Gastrocnemius medialis (tissue), 4 donors: ENCODE data around the gene WDR20. TPM values are rescaled to one million over a fixed set of nuclear protein-coding genes. Genes with fewer than 3 reads are reported as not detected.
"Not testable (repeated sequence)": the region's sequence is repeated elsewhere in the genome, so short reads cannot be mapped to it uniquely, and the experiment has no call there.

Experiments
- ATAC-seq, 2 donors: fragments of 150-250 bp; one replicate each; pipeline ENCODE4 v1.9.1; 2016
- DNase-seq, 2 donors: peaks; one replicate each; pipeline ENCODE4 v3.0.0-alpha.2; 2019
- H3K27ac ChIP-seq, 4 donors: fragments of 200-600 bp; sonication (generic); 1 replicate in 1 of 4; 2 replicates in 3 of 4; pipeline ENCODE4 v1.5.1; 2016 to 2018; ENCODE audit warnings: mild to moderate bottlenecking in 2 of 4, moderate library complexity in 1 of 4
- H3K27me3 ChIP-seq, 3 donors: fragments of 200-600 bp; sonication (generic) in 2 of 3; 1 replicate in 1 of 3; 2 replicates in 2 of 3; pipeline versions ENCODE4 v1.5.1 to v1.6.0; 2016 to 2019; ENCODE audit warnings: mild to moderate bottlenecking in 1 of 3, moderate library complexity in 1 of 3
- H3K36me3 ChIP-seq, 2 donors: fragments of 200-600 bp; sonication (generic) in 1 of 2; one replicate each; pipeline ENCODE4 v1.5.1; 2017 to 2018
- H3K4me1 ChIP-seq, 2 donors: fragments of 200-600 bp; sonication (generic) in 1 of 2; one replicate each; pipeline ENCODE4 v1.5.1; 2016 to 2017; ENCODE audit warnings: mild to moderate bottlenecking in 2 of 2
- H3K4me3 ChIP-seq, 4 donors: fragments of 200-600 bp; sonication (generic) in 3 of 4; 1 replicate in 1 of 4; 2 replicates in 3 of 4; pipeline ENCODE4 v1.5.1; 2016 to 2019; ENCODE audit warnings: mild to moderate bottlenecking in 2 of 4
- H3K9me3 ChIP-seq, 3 donors: fragments of 200-600 bp; sonication (generic) in 2 of 3; 1 replicate in 1 of 3; 2 replicates in 2 of 3; pipeline ENCODE4 v1.5.1; 2016 to 2019
- CTCF ChIP-seq, 5 experiments: fragments of 450-650 bp in 3 of 5; fragments of 200-600 bp in 2 of 5; sonication (generic) in 2 of 5; IDR thresholded peaks in 4 of 5; conservative IDR thresholded peaks in 1 of 5; 1 replicate in 4 of 5; 2 replicates in 1 of 5; pipeline ENCODE4 v1.5.1; 2016 to 2019; ENCODE audit warnings: antibody characterized with exemption in 5 of 5, mild to moderate bottlenecking in 3 of 5, moderate library complexity in 3 of 5
- POLR2A ChIP-seq, 2 donors: fragments of 450-650 bp; IDR thresholded peaks; one replicate each; pipeline ENCODE4 v1.6.1; 2017; ENCODE audit warnings: antibody characterized with exemption in 2 of 2, mild to moderate bottlenecking in 2 of 2, moderate library complexity in 2 of 2
- in situ Hi-C, 4 donors: fragments of 200-750 bp; cut with MboI; loops; one replicate each; pipeline versions ENCODE4 v1.15.0 to v1.8.0; 2017; ENCODE audit warnings: low sequenced_read_pairs in 4 of 4
- intact Hi-C: fragments of 100-400 bp; cut with DNase I; formaldehyde crosslinking; loops from one replicate; pipeline ENCODE4 v1.15.1; 2023; ENCODE audit warnings: low total_unique reads
- total RNA-seq, 4 donors: library from RNA; depleted of rRNA; stranded (reverse); fragments of >200 nt; gene quantifications; one replicate each; pipeline versions ENCODE4 v1.1.0 to v1.2.3, GENCODE V29; 2016

Gene WDR20
- total RNA-seq, 4 donors from 2014 or later = 18.1 to 49.7 (median 21.0) TPM

- H3K27me3 ChIP-seq = no peaks in the 10 kb centered on the region
- no peaks in the 10 kb centered on the region for H3K4me1 ChIP-seq
- no peak overlapping the region for H3K4me3 ChIP-seq
- TF ChIP-seq POLR2A (IDR thresholded peaks at IDR 0.05) (no peak), CTCF (IDR thresholded peaks at IDR 0.05 in 4 of 5, conservative IDR thresholded peaks at IDR 0.05 in 1 of 5) (no peak)
- DNase-seq (no peak), ATAC-seq (no peak)
- H3K9me3 ChIP-seq = no peaks in the 10 kb centered on the region
- intact Hi-C loops (no loop called here), in situ Hi-C loops (no loop called here)
- no peak overlapping the region for H3K27ac ChIP-seq
- no peaks in the 10 kb centered on the region for H3K36me3 ChIP-seq
Measured at GRCh38 chr14:102241147-102241546, 101.5 kb downstream of the WDR20 start.

- H3K36me3 ChIP-seq, H3K27ac ChIP-seq, H3K4me1 ChIP-seq, H3K27me3 ChIP-seq, ATAC-seq, intact Hi-C loops, H3K9me3 ChIP-seq, DNase-seq, in situ Hi-C loops, H3K4me3 ChIP-seq: not testable (repeated sequence)
Measured at GRCh38 chr14:102243795-102244194, 104.1 kb downstream of the WDR20 start.

GRCh38 chr14:102246071-102246470, 106.4 kb downstream of the WDR20 start:
- no peak for DNase-seq
- TF ChIP-seq POLR2A (IDR thresholded peaks at IDR 0.05) = no peak
- no peak for TF ChIP-seq CTCF (IDR thresholded peaks at IDR 0.05 in 4 of 5, conservative IDR thresholded peaks at IDR 0.05 in 1 of 5)
- no peaks in the 10 kb centered on the region for H3K36me3 ChIP-seq
- intact Hi-C loops = no loop called here
- no peak overlapping the region for H3K4me3 ChIP-seq
- no peak overlapping the region for H3K27ac ChIP-seq
- no peaks in the 10 kb centered on the region for H3K4me1 ChIP-seq
- no peaks in the 10 kb centered on the region for H3K27me3 ChIP-seq
- ATAC-seq = no peak
- in situ Hi-C loops = no loop called here
- H3K9me3 ChIP-seq = no peaks in the 10 kb centered on the region

- in situ Hi-C loops = no loop called here
- intact Hi-C loops = no loop called here
- Histone ChIP-seq H3K27me3 (no peaks in the 10 kb centered on the region), H3K9me3 (no peaks in the 10 kb centered on the region), H3K4me1 (no peaks in the 10 kb centered on the region), H3K27ac (no peak overlapping the region), H3K4me3 (no peak overlapping the region), H3K36me3 (no peaks in the 10 kb centered on the region)
- DNase-seq (no peak), ATAC-seq (no peak)
- TF ChIP-seq CTCF (IDR thresholded peaks at IDR 0.05 in 4 of 5, conservative IDR thresholded peaks at IDR 0.05 in 1 of 5) (no peak), POLR2A (IDR thresholded peaks at IDR 0.05) (no peak)
Measured at GRCh38 chr14:102248121-102248520, 108.4 kb downstream of the WDR20 start.

GRCh38 chr14:102249041-102249440, 109.3 kb downstream of the WDR20 start:
- Histone ChIP-seq H3K36me3 (no peaks in the 10 kb centered on the region), H3K9me3 (no peaks in the 10 kb centered on the region), H3K27ac (no peak overlapping the region), H3K4me1 (no peaks in the 10 kb centered on the region), H3K4me3 (no peak overlapping the region), H3K27me3 (no peaks in the 10 kb centered on the region)
- ATAC-seq (no peak), DNase-seq (no peak)
- no peak for TF ChIP-seq POLR2A (IDR thresholded peaks at IDR 0.05)
- no peak for TF ChIP-seq CTCF (IDR thresholded peaks at IDR 0.05 in 4 of 5, conservative IDR thresholded peaks at IDR 0.05 in 1 of 5)
- intact Hi-C loops = no loop called here
- in situ Hi-C loops = no loop called here
